ENCODE measurements around the gene SCGN.

DNA sequence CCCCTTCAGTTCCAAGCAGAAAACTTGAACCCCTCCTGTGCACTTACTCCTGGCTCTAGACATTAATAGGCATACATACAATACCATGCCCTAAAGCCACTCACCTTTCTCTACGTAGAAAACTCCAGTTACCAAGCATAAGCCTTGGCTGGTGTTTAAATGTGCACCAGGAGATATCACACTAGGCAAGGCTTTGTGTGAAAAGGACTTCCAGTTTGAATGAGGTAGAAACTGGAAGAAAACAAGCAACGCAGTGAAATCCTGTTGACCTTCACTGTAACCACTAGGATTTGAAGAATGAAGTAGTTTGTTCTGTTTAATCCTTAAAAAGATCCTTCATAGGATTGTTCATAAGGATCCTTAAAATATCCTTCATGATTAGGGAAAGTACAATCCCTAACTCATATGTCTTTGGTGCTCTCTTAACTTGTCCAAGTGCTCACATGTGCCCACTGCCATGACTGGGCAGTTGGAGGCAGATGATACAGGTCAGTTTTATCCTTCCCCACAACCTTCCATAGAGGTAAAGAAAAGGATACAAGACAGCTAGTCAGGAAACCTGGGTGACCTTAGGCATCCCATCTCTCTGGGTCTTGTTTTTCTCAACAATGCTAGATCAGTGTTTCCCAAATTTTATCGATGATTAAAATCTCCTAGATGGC lies 9.2 kb upstream of the SCGN start:
- TF ChIP-seq POLR2A (IDR thresholded peaks at IDR 0.05; ENCODE audit: low read length) (no peak), KDM5A (IDR thresholded peaks at IDR 0.05) (no peak), CHD4 (IDR thresholded peaks at IDR 0.05; ENCODE audit: borderline replicate concordance) (no peak), ESRRA (IDR thresholded peaks at IDR 0.05; ENCODE audit: borderline replicate concordance, low read length) (no peak), CEBPB (IDR thresholded peaks at IDR 0.05) (no peak), CHD2 (IDR thresholded peaks at IDR 0.05; ENCODE audit: low read length, partially characterized antibody) (no peak)
- TF ChIP-seq, protein P1, sequence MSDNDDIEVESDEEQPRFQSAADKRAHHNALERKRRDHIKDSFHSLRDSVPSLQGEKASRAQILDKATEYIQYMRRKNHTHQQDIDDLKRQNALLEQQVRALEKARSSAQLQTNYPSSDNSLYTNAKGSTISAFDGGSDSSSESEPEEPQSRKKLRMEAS (IDR thresholded peaks at IDR 0.05): no peak
